Measurements from ENCODE around the gene CREBBP.

The CREBBP gene

DNA sequence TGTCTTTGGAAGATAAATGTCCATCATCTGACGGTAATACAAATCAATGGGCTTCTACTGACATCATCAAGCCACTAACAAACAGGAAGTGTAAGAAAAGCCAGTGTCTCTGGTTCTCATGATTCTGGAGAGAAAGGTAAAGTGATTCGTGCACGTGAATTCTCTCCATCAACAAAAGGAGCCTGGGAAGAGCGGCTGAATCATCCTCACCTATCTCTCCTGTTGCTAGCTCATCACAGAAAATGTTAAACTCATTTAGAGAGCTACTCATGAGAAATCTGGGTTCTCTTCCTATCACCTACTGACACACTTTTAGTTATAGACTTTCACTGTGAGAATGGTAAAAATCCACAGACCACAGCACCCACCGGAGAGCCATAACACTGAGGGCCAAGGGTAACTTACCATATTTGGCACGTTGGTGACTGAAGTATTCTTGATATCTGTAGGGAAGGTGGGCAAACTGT lies 70.3 kb downstream of the CREBBP start:
- no peak overlapping the region for H3K27ac ChIP-seq
- TF ChIP-seq ZFX (IDR thresholded peaks at IDR 0.05): no peak
- TF ChIP-seq, protein P1, sequence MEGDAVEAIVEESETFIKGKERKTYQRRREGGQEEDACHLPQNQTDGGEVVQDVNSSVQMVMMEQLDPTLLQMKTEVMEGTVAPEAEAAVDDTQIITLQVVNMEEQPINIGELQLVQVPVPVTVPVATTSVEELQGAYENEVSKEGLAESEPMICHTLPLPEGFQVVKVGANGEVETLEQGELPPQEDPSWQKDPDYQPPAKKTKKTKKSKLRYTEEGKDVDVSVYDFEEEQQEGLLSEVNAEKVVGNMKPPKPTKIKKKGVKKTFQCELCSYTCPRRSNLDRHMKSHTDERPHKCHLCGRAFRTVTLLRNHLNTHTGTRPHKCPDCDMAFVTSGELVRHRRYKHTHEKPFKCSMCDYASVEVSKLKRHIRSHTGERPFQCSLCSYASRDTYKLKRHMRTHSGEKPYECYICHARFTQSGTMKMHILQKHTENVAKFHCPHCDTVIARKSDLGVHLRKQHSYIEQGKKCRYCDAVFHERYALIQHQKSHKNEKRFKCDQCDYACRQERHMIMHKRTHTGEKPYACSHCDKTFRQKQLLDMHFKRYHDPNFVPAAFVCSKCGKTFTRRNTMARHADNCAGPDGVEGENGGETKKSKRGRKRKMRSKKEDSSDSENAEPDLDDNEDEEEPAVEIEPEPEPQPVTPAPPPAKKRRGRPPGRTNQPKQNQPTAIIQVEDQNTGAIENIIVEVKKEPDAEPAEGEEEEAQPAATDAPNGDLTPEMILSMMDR (conservative IDR thresholded peaks at IDR 0.05): no peak

DNA sequence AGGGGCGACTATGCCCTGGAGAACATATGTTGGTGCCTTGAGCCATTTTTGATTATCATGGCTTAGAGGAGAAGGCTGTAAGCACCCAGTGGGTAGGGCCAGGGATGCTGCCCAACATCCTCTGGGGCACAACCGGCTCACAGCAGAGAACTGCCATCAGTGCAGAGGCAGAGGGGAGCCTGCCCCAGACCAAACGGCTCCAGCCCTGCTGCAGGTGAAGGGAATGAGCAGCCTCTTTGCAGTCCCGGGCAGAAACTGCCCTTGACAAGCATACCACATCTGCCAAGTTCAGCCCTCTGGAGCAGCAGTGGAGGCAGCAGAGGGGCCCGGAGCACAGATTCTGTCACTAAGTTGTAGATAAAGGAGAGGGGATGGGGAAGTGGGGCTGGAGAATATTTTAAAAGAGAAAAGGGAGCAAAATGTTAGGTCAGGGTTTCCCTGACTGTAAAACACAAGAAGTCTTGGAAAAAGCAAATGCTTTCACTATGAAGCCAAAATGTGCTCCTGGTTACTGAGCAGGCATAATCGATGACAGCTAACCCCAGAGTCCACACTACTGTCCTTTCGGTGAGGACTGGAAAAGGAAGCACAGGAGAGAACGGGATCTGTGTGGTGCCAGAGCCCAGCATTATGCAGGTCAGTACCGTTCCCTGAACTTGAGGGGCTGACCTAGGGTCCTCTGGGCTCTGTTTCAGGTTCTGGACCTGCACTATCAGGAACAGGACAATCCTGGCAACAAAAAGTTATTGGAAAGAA lies 72.0 kb downstream of the CREBBP start:
- TF ChIP-seq, protein P1 (conservative IDR thresholded peaks at IDR 0.05): no peak
- TF ChIP-seq ZFX (IDR thresholded peaks at IDR 0.05): no peak
- no peak overlapping the region for H3K27ac ChIP-seq

DNA sequence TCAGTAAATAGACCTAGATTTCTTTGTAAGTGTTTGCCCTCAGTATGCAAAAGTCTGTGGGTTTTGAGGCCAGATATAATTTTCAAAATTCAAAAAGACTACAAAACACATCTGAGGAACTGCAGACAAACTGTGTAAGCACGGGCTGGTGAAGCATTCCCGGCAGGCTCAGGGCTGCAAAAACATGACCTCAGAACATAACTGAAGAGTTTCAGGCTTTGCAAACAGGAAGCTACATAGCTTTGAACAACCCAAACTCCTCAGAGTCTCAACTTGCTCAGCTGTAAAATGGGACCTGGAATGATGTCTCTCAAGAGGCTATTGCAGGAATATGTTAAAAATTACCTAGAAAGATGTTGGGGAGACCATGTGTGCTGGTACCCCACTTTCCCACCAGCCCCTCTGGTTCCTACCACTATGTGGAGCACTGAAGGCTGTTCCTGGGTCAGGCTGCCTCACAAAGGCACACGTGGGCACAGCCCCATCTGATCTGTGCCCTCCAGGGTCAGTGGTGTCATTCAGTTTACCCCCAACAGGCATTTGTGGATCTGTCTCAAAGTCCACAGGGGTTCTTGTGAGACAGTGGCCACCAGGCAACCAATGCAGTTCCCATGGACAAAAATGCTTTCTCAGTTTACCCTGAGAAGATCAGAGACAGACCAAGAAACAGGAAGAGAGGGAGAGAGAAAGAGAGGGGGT lies 72.9 kb downstream of the CREBBP start:
- no peak overlapping the region for H3K27ac ChIP-seq
- no peak for TF ChIP-seq ZFX (IDR thresholded peaks at IDR 0.05)
- TF ChIP-seq, protein P1 (conservative IDR thresholded peaks at IDR 0.05): no peak

DNA sequence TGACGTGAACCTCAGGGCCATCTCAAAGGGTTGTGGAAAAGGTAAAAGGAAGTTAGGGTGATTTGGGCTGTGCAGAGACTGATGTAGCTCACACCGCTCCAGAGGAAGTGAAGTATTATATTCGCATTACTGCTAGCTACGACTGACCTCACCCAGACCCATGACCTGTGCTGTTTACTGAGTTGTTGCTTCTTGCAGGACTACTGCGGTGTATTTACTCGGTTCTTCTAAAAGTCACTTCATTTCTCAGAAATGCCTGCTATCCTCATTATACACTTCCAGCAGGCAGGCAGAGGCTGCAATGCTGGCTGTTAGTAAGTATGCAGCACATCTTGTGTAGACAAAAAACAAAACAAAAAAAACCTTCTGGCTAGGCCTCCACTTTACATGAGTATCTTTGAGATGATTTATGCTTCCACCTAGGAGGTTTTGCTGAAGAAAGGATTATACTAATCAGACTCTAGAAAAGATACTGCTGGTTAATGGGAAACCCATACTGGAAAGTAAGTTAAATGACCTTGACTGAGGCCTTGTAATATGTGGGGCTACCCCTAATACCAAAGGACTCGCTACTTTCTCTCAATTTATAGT lies 76.0 kb downstream of the CREBBP start:
- no peak overlapping the region for H3K27ac ChIP-seq
- no peak for TF ChIP-seq ZFX (IDR thresholded peaks at IDR 0.05)
- TF ChIP-seq, protein P1 (conservative IDR thresholded peaks at IDR 0.05): no peak

DNA sequence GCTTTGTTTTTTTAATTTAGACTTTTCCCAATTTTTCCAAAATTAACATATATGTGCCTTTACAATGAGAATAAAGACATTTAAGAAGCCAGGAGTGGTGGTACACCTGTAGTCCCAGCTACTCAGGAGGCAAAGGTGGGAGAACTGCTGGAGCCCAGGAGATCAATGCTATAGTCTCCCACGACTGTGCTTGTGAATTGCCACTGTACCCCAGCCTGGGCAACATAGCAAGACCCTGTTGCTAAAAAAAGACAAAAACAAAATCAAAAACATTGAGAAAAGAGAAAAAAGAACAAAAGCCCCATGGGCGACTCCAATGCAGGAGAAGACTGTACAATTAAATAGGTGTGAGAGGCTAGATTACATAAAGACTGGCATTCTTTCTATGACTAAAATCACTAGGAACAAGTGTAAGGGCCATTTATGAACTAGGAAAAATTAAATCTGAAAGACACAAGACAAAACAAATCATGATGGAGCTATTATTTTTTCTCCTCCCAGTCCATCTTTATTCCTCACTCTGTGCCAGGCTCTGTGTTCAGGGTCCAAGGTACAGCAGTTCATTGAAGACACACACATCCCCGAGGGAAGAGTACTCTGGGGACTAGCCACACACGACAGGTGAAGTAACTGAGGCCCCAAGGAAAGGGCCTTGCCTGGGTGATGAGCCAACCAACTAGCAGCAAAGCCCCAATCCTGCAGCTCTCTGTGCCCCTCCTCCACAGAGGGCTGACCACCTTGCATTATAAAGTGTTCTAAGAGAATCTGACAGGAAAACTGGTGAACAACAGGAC lies 79.8 kb downstream of the CREBBP start:
- no peak for TF ChIP-seq ZFX (IDR thresholded peaks at IDR 0.05)
- TF ChIP-seq, protein P1 (conservative IDR thresholded peaks at IDR 0.05): no peak
- H3K27ac ChIP-seq: no peak overlapping the region

DNA sequence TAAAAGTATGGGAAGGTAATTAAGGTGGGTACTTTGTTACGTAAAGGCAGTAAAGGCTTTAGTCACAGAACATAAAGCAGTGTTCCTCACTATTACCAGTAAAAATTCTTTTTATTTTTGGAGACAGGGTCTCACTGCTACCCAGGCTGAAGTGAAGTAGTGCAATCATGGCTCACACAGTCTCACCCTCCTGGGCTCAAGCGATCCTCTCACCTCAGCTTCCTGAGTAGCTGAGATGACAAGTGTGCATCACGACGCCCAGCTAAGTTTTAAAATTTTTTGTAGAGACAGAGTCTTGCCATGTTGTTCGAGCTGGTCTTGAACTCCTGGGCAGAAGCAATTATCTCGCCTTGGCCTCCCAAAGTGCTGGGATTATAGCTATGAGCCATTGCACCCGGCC lies 80.5 kb downstream of the CREBBP start:
- no peak overlapping the region for H3K27ac ChIP-seq
- no peak for TF ChIP-seq ZFX (IDR thresholded peaks at IDR 0.05)
- TF ChIP-seq, protein P1 (conservative IDR thresholded peaks at IDR 0.05): no peak
